Peyer's patch (tissue), 4 donors: Measurements from ENCODE around the gene SINHCAF.
A peak's percentile ranks its signal among the peaks of the same experiment; 100 is the strongest.

Experiments
- CTCF ChIP-seq, 6 experiments: fragments of 450-650 bp in 4 of 6; fragments of 200-600 bp in 2 of 6; sonication (generic) in 1 of 6; IDR thresholded peaks; one replicate each; pipeline ENCODE4 v1.5.1; 2017 to 2019; ENCODE audit warnings: antibody characterized with exemption in 6 of 6, mild to moderate bottlenecking in 3 of 6, moderate library complexity in 1 of 6
- POLR2A ChIP-seq, 2 donors: fragments of 450-650 bp; IDR thresholded peaks; one replicate each; pipeline ENCODE4 v1.5.1; 2017; ENCODE audit warnings: antibody characterized with exemption in 2 of 2, mild to moderate bottlenecking in 2 of 2, moderate library complexity in 2 of 2

- TF ChIP-seq CTCF (IDR thresholded peaks at IDR 0.05) = peak in 1 of 6 experiments; percentile 10
- TF ChIP-seq POLR2A (IDR thresholded peaks at IDR 0.05) = peak; percentile 90 to 99
Measured at GRCh38 chr12:31325877-31326631, at the start of gene SINHCAF.
